ENCODE measurements around the gene ASH1L.
"Not testable (repeated sequence)": the region's sequence is repeated elsewhere in the genome, so short reads cannot be mapped to it uniquely, and the experiment has no call there.

Gene ASH1L

DNA sequence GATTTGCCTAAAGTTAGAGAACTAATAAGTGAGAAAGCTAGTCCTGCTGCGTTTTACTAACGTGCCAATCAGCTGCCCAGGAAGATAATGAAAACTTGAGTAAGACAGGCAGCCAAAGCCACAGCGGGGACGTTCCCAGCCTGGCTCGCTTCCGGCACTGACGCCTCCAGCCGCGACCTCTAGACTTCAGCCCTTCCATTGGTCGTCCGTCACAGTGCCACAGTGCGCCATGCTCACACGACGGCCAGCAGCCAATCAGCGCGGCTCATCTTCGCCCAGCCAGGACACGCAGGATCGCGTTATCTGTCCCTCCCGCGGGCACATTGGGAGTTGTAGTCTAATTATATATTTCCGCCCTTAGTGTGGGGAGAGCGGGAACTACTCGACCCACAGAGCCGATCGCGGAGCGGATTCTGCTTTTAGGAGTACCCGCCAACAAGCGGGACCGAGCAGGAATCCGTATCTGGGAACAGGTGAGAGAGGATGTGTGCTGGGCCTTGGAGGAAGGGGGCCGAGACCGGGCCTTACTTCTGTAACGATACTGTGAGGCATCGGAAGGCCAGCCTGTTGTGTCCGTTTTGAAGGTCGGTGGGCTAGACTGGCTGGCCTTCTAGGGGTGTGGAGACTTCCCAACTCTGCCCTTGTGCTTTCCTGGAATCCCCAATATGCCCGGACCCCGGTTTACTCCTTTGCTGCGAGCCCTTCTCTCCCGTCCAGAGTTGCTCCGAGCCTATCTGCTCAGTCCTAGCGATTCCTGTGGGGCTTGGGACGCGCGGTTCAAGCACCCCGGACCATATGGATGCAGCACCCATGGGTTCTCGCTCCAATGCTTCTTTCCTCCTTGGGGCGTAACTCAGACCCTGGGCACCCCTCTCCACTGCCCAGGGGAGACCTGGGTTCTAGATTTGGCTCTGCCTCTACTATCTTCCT, 253.8 kb downstream of the ASH1L start, which contains the start of gene FDPS:
FDPS (plus strand) TSS at position 374 of the 930 bp plus-strand sequence. CDS start 924 bp downstream, outside the sequence.
- DNase-seq (ENCODE audit: low read depth in 2 of 2), result peak; percentile 97 to 99

DNA sequence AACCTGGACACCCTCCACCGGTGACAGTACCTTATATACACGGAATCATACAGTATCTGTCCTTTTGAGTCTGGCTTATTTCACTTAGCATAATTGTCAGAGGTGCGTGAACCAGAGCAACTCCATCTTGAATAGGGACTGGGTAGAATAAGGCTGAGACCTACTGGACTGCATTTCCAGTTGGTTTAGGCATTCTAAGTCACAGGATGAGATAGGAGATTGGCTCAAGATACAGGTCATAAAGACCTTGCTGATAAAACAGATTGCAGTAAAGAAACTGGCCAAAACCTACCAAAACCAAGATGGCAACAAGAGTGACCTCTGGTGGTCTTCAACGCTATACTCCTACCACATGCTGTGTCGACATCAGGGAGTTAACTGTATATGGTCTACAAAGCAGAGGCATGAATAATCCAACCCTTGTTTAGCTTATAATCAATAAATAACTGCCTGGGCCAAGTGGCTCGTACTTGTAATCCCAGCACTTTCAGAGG, 255.3 kb downstream of the ASH1L start:
- DNase-seq (ENCODE audit: low read depth in 2 of 2), result no peak

DNA sequence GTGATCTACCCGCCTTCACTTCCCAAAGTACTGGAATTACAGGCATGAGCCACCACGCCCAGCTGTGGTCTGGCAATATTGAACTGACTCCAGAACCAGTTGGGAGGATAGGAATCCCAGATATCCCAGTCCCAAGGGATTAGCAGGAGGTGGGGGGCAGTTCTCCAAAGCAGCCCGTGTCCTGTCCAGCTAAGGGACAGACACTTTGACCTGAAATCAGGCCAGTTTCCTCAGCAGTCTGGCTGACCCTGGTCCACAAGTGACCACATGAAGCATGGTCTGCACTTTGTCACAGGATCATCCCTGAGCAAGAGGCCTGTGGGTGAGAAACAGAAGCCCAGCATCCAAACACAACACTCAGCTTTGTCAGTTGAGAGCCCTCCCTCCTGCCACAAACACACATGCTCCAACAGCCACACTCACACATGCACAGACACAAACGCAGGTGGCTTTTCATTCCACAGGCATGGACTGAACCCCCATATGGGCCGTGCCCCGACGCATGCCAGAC, 256.7 kb downstream of the ASH1L start:
- no peak for DNase-seq (ENCODE audit: low read depth in 2 of 2)

DNA sequence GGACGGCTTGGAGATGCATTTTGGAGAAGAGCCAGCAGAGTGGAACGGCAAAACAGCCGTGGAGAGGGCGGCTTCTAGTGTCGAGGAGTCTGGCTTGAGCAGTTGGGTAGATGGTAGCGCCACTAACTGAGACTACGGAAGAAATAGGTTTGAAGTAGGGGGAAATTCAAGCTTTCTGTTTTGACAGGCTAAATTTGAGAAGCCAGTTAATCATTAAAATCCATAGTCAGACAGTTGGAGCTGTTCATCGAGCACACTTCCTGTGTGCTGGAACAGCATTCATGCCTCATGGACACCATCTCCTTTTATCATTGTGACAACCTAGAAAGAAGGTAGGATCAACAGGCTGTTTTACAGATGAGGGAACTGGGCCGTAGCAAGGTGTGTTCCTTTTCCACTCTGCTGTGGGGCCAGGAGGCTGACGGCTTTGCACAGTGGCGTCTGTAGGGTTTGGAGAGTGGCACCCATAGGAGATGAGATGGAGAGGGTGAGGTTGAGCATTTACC, 258.0 kb downstream of the ASH1L start:
- no peak for DNase-seq (ENCODE audit: low read depth in 2 of 2)

DNA sequence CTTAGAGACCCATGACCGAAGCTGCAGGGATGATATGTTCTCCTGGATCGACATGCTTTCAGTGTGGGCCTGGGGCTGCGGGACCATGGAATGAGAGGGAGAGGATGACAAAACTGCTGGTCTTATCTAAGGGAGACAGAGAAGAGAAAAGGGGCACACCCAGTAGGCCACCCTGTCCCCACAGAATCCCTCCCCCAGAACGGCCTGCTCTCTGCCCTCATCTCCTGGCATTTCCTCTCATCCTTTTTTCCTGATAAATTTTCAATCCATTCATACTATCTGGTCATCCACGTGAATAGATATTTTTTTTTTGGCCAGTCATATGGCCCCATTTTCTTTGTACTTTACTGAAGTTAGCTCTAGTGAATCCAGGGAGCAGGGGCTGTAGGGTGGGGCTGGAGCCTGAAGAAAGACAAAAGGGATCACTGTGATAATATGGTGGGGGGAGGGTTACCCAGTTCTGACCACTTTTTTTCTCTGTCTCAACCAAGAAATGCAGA, 261.2 kb downstream of the ASH1L start, which contains the start of gene PKLR:
PKLR (minus strand) TSS at position 97 of the 500 bp plus-strand sequence; CDS start at position 54, 43 bp downstream.
- DNase-seq (ENCODE audit: low read depth in 2 of 2), result no peak

DNA sequence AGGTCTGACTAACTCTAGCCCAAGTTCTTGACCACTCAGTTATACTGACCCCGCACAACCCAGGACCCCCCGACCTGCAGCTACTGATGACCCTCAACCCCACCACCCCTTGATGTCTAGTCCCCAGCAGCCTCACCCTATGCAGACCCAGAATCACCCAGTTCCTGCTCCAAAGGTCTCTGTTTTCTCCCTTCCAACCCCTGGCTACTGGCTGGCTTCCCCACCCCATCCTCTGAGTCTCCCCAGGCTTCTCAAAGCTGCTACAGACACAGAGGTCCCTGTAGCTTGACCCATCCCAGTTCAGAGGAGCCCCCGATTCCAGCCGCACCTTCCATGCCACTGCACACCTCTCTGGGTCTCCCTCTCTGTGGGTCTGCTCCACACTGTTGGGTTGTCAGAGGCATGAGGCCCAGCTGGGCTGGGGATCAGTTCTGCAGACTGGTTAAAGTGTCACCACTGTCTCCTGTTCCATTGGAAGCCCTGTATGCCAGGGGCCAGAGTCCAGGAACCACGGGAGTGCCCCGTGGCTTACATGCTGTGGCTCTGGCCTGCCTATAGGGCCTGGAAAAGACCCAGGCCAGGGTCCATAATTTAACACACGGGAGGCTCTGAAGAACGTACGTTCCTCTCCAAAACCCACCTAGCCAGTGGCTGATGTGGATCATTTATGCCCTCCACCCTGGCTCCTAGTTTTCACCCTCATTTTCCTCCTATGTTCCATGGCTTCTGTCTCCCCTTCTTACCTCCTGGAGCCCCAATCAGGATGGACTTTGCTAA, 261.9 kb downstream of the ASH1L start:
- DNase-seq (ENCODE audit: low read depth in 2 of 2), result no peak

DNA sequence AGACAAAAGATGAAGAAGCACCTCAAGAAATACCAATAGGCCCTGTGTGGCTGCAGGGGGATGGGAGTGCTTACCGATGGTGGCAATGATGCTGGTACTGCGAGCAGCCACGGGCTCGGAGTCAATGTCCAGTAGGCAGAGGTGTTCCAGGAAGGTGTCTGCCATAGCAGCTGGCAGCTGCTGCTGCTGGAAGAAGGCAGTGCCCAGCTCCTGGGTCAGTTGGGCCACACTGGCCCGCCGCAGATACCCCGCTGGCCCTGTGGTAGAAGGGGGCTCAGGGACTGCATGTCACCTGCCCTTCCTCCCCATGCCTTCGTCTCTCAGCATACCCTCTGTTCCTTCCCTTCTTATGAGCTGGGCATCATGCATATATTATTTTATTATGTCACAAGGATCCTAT, 262.6 kb downstream of the ASH1L start:
- no peak for DNase-seq (ENCODE audit: low read depth in 2 of 2)

DNA sequence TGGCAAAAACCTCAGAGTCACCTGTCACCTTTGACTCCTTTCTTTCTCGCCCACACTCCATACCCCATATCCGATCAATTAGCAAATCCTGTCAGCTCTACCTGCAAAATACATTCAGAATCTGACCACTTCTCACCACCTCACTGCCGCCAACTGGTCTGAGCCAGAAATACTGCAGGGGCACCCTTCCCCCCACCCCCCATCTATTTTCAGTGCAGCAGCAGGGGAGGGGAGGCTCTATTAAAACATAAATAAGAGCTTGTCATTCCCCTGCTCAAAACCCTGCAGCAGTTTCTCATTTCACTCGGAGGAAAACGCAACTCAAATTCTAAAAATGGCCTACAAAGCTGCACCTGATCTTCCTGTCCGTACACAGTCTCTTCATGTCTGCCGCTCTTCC, 265.2 kb downstream of the ASH1L start:
- no peak for DNase-seq (ENCODE audit: low read depth in 2 of 2)

DNA sequence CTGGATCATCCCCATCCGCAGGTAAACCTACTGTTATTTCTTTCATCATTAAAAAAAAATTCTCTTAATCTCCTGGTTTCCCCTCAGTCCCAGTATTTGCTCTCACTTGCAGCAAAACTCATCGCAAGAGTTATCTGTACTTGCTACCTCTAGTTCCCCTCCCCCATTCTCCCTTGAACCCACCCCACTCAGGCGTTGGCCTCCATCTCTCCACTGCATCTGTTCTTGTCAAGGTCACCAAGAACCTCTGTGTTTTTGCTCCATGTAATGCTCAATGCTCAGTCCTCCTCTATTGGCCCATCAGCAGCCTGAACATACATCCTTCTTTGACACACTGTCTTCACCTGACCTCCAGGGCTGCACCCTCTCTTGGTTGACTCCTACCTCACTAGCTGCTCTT, 265.9 kb downstream of the ASH1L start:
- DNase-seq (ENCODE audit: low read depth in 2 of 2), result no peak

DNA sequence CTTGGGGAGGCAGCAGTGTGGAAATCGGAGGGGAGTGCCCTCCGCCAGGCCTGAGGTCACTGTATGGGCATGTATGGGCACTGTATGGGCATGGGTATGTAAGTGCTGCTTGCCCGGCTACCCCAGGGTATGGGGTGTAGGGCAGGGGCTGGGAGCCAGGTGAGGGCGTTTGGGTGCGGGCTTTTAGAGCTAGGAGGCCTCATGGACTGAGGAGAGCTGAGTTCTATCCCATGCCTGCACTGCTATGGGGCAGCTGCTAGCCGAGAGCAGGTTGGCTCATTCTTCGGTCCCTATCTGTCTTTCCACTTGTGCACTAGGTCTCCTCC, 266.7 kb downstream of the ASH1L start:
- DNase-seq (ENCODE audit: low read depth in 2 of 2), result no peak

DNA sequence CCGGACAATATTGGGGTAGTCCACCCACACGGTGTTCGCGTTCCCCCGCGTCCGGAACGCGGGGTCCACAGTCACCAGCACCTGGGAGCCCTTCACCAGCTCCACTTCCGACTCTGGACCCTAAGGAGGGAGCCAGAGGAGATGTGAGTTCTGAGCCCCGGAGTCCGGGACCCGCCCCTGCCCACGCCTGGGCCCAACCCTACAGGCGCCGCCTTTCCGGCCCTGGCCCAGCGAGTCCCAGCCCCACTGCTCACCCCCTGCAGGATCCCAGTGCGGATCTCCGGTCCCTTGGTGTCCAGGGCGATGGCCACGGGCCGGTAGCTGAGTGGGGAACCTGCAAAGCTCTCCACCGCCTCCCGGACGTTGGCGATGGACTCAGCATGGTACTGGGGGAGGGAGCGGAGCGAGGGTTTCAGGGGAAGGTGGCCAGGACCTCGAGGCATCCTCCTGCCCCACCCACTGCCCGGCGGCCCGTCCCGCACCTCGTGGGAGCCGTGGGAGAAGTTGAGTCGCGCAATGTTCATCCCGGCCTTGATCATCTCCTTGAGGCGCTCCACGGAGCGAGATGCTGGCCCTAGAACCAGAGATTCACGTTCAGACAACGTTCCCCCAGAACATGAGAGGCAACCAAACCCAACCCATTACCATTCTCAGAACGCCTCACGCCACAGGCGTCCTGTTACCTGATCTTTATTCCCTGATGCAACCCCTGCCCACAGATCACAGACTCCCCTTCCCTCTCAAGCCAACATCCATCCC, 267.2 kb downstream of the ASH1L start:
- no peak for DNase-seq (ENCODE audit: low read depth in 2 of 2)

DNA sequence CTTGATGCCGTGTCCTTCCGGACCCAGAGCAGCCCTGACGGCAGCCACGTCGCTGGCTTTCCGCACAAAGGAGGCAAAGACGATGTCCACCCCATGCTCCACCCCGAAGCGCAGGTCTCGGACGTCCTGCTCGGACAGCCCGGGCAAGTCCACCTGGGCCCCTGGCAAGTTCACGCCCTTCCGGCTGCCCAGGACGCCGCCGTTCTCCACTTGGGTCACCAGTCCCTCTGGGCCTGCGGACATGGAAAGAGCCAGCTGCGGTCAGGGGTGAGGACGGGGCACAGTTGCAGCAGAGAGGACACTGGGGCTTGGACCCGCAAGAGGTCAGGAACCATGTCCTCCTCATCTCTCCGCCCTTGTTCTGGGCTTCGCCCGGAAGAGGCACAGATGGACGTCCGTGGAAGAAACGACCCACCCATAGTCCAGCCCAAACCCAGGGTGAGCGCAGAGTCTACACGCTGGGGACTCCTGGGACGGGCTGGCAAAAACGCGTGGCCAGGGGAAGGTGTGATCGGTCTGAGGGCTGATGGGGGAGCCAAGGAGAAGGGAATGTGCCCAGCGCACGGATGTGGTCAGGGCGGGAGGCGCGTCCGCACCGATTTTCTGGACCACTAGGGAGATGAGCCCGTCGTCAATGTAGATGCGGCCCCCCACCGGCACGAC, 268.0 kb downstream of the ASH1L start:
- DNase-seq (ENCODE audit: low read depth in 2 of 2), result no peak

DNA sequence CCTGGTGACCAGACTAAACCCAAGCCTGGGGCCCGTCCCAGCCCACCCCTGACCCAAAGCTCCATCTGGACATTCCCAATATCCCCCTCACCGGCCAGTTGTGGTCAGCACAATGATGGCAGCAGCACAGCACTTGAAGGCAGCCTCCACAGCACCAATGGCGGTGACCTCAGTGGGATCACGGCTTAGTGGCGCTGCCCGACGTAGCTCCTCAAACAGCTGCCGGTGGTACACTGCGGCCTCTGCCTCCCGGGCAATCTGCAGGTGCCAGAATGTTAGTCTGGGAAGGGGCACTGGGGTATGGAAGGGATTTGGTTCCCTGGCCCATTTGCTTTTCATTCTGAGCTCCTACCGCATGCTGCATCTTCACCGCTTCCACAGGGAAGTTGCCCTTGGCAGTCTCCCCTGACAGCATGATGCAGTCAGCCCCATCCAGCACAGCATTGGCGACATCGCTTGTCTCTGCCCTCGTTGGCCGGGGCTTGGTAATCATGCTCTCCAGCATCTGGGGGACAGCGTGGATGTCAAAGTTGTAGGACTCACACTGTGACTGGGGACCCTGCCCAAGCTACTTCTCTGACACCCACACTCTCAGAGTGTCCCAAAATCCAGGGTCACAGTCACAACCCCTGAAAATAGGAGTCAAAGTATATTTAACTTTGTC, 269.4 kb downstream of the ASH1L start:
- DNase-seq (ENCODE audit: low read depth in 2 of 2), result no peak

DNA sequence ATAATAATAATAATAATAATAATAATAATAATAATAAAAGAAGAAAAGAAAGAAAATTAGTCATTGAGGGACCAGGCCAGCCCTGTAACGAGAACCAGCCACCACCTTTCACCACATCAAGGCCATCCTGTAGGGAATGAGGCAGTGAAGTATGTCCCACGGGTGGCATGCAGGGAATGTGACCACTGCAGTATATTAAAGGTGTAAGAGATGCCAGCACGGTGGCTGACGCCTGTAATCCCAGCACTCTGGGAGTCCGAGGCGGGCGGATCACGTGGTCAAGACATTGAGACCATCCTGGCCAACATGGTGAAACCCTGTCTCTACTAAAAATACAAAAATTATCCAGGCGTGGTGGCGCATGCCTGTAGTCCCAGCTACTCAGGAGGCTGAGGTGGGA, 271.6 kb downstream of the ASH1L start:
- DNase-seq (ENCODE audit: low read depth in 2 of 2), result not testable (repeated sequence)

DNA sequence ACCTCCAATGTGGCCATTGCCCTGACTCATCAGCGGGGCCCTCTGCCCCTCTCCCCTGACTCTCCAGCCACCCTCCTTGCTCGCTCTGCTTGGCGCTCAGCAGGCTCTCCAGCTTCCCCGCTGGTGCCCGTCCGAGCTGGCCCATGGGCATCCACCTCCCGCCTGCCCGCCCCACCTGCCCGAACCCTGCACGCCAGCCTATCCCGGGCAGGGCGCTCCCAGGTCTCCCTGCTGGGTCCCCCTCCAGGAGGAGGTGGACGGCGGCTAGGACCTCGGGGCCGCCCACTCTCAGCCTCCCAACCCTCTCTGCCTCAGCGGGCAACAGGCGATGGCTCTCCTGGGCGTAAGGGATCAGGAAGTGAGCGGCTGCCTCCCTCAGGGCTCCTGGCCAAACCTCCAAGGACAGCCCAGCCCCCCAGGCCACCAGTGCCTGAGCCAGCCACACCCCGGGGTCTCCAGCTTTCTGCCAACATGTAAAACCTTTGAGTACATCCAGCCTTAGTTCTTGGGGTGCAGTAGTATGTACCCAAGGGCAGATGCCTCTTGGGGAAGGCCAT, 274.5 kb downstream of the ASH1L start:
- DNase-seq (ENCODE audit: low read depth in 2 of 2), result no peak

DNA sequence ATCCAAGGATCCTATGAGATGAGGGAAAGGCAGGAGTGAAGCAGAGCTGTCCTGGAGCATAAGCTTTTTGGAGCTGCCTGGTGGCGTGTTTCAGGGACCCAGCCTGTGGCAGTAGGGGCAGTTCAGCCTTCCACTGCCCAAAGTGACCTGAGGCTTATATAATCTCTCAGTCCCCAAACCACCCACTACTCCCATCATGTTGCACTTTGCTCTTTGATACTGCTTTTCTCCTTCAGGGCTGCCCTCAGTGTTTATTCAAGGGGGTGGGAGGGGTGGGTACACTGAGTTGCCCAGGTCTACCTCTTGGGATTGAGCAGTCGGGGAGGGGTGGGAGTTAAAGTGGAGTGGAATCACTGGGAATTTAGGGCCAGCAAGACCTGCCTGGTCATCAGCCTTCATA, 276.1 kb downstream of the ASH1L start:
- DNase-seq (ENCODE audit: low read depth in 2 of 2), result no peak

DNA sequence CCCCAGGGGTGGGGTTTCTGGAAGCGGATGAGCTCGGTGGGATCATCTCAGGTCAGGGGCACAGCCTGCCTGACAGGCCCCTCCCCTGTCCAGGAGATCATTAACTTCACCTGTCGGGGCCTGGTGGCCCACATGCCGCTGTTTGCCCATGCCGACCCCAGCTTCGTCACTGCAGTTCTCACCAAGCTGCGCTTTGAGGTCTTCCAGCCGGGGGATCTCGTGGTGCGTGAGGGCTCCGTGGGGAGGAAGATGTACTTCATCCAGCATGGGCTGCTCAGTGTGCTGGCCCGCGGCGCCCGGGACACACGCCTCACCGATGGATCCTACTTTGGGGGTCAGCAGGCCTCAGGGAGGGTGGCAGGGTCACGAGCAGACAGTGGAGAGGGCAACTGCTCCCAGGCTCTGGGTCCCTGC, 277.0 kb downstream of the ASH1L start:
- no peak for DNase-seq (ENCODE audit: low read depth in 2 of 2)
